GM18507 (cell line): Measurements from ENCODE around the gene NRBF2.

Experiments
- DNase-seq: peaks from one replicate; pipeline ENCODE4 v3.0.0; 2011; ENCODE audit warnings: low read depth; ENCODE audit not compliant: insufficient read length; ENCODE audit errors: extremely low spot score
- FAIRE-seq: peaks from 2 replicates; lab custom pipeline; 2011; peaks lifted over from hg19 to GRCh38; lab: Jason Lieb, UNC

NRBF2 gene

GRCh38 chr10:63155388-63156020, 22.4 kb downstream of the NRBF2 start:
- no peak for DNase-seq
- FAIRE-seq: no peak

- FAIRE-seq (no peak), DNase-seq (no peak)
These were observed 23.1 kb downstream of the NRBF2 start for GRCh38 chr10:63156236-63156635.

GRCh38 chr10:63157845-63158624, 24.9 kb downstream of the NRBF2 start:
- FAIRE-seq (peak; percentile 83), DNase-seq (peak; percentile 26)

GRCh38 chr10:63161592-63161991, 28.5 kb downstream of the NRBF2 start:
- FAIRE-seq (no peak), DNase-seq (no peak)

- FAIRE-seq: no peak
- no peak for DNase-seq
These were observed 31.1 kb downstream of the NRBF2 start for GRCh38 chr10:63164166-63164623.

GRCh38 chr10:63165249-63165648, 32.1 kb downstream of the NRBF2 start:
- FAIRE-seq (no peak), DNase-seq (no peak)

GRCh38 chr10:63166742-63167258, 33.7 kb downstream of the NRBF2 start:
- FAIRE-seq (peak; percentile 90), DNase-seq (peak; percentile 8)

GRCh38 chr10:63168821-63169462, 35.8 kb downstream of the NRBF2 start:
- DNase-seq (no peak), FAIRE-seq (no peak)

- no peak for DNase-seq
- no peak for FAIRE-seq
These were observed 36.5 kb downstream of the NRBF2 start for GRCh38 chr10:63169624-63170023.

GRCh38 chr10:63171255-63171855, 38.2 kb downstream of the NRBF2 start:
- peak; percentile 5 for FAIRE-seq
- DNase-seq: no peak

- no peak for FAIRE-seq
These were observed 38.8 kb downstream of the NRBF2 start for GRCh38 chr10:63171926-63172325.

GRCh38 chr10:63173468-63174232, 40.5 kb downstream of the NRBF2 start:
- DNase-seq: peak; percentile 14
- FAIRE-seq: peak; percentile 92

More at GRCh38 chr10:63171926-63172325, 38.8 kb downstream of the NRBF2 start:
- DNase-seq: no peak

GRCh38 chr10:63175534-63175933, 42.4 kb downstream of the NRBF2 start:
- DNase-seq (no peak), FAIRE-seq (no peak)

- no peak for FAIRE-seq
- no peak for DNase-seq
These were observed 59.7 kb downstream of the NRBF2 start for GRCh38 chr10:63192826-63193225.

GRCh38 chr10:63197344-63198092, 64.4 kb downstream of the NRBF2 start:
- DNase-seq: no peak
- no peak for FAIRE-seq

- DNase-seq (no peak), FAIRE-seq (no peak)
These were observed 66.6 kb downstream of the NRBF2 start for GRCh38 chr10:63199716-63200115.

- FAIRE-seq (peak; percentile 50), DNase-seq (no peak)
These were observed 67.3 kb downstream of the NRBF2 start for GRCh38 chr10:63200431-63200830.

- FAIRE-seq (no peak), DNase-seq (no peak)
These were observed 68.0 kb downstream of the NRBF2 start for GRCh38 chr10:63201118-63201517.
